Measurements from ENCODE around the gene ACCS.

The ACCS gene

DNA sequence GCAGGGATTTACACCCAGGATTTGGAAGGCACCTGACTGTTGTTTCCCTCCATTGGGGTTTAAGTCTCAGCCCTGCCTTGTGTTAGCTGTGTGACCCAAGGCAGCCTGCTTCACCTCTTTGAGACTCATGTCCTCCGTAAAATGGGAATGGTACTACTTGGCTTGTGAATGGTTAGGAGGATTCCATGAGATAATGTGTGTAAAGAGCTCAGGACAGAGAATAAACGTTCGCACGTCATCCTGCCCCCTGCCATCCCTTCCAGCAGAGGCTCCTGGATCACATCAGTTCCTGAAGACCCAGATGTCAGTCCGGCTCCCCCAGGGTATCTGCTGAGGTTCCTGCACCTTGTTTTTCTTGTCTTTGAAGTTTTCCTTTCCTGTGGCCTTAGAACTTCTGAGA is 35.1 kb upstream of the ACCS start:
- TF ChIP-seq, protein P1, sequence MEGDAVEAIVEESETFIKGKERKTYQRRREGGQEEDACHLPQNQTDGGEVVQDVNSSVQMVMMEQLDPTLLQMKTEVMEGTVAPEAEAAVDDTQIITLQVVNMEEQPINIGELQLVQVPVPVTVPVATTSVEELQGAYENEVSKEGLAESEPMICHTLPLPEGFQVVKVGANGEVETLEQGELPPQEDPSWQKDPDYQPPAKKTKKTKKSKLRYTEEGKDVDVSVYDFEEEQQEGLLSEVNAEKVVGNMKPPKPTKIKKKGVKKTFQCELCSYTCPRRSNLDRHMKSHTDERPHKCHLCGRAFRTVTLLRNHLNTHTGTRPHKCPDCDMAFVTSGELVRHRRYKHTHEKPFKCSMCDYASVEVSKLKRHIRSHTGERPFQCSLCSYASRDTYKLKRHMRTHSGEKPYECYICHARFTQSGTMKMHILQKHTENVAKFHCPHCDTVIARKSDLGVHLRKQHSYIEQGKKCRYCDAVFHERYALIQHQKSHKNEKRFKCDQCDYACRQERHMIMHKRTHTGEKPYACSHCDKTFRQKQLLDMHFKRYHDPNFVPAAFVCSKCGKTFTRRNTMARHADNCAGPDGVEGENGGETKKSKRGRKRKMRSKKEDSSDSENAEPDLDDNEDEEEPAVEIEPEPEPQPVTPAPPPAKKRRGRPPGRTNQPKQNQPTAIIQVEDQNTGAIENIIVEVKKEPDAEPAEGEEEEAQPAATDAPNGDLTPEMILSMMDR (IDR thresholded peaks at IDR 0.05; ENCODE audit: control insufficient read depth, insufficient read depth, low read depth, low read length, missing control alignments), result no peak
- H3K4me3 ChIP-seq (ENCODE audit: control insufficient read depth, low read depth, low read length), result no peak overlapping the region
- DNase-seq (ENCODE audit: low read depth), result no peak

DNA sequence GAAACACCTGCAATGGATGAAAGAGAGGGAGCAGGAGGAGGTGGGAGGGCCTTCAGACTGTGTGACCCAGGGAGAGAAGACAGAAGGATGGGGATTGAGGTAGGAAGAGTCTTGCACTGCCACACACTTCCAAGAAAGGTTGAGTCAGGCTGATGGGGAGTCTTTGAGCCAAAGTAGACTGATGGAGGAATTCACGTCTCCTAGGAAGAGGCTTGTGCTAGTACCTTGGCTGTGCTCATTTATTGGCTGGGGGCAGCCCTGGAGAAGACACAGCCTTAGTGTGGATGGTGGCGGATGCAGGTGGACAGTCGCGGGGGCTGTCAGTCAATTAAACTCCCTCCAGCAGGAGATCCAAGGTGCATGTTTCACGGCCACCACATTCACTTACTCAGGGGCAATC is 34.5 kb upstream of the ACCS start:
- TF ChIP-seq, protein P1 (IDR thresholded peaks at IDR 0.05; ENCODE audit: control insufficient read depth, insufficient read depth, low read depth, low read length, missing control alignments), result no peak
- no peak for DNase-seq (ENCODE audit: low read depth)
- H3K4me3 ChIP-seq (ENCODE audit: control insufficient read depth, low read depth, low read length), result no peak overlapping the region

DNA sequence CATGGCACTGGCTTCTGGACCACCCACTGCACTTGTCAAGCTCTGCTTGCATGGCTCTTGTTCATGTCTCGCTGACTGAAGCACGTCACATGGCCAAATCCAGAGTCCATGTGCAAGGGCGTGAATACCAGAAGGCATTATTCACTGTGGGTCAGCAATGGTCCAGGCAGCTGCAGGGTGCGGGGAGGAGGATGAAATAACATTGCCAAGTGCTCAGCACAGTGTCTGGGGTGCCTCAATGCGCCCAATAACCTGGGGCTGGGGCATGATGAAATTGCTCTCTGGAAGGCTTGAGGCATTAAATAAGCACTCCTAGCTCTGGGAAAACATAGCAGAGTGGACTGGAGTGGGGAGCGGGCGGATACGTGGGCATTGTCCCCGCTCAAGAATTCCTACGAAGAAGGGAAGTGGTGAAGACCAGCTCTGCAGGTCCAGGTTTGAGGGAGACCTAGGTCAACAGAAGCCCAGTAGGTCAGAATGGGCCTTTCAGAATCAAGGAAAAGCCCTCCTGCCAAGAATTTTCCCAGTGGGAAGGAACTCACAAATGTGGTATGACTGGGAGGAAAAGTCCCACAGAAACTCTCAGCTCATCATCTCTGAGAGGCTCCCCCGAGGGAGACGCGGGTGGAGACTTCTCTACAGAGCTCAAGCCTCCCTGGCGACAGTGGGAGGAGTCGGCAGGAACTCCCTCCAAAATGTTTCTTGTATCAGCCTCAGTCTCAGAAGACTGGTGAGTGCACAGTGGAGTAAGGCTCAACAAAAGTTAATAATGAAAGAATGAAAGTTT is 33.6 kb upstream of the ACCS start:
- DNase-seq (ENCODE audit: low read depth), result peak; percentile 55
- TF ChIP-seq, protein P1 (IDR thresholded peaks at IDR 0.05; ENCODE audit: control insufficient read depth, insufficient read depth, low read depth, low read length, missing control alignments), result no peak
- no peak overlapping the region for H3K4me3 ChIP-seq (ENCODE audit: control insufficient read depth, low read depth, low read length)

DNA sequence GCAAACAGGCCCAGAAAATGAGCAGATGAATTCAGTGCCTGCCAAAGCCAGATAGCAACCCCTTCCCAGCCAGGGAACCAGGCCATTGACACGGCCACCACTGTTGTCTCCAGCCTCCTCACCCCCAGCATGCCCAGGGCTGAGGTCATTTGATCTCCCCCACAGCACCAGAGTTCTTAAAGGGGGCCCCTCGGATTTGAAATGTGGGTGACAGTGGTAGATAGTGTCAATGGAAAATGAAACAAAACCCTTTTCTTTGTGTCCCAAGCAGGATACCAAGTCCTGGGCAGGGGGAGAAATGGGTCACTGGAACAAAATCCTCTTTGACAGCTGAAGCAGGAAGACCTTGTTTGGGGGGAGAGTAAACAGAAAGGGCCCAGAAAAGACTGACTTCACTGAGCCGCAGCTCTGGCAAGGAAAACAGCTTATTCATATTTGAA is 32.6 kb upstream of the ACCS start:
- TF ChIP-seq, protein P1 (IDR thresholded peaks at IDR 0.05; ENCODE audit: control insufficient read depth, insufficient read depth, low read depth, low read length, missing control alignments), result no peak
- H3K4me3 ChIP-seq (ENCODE audit: control insufficient read depth, low read depth, low read length), result no peak overlapping the region
- no peak for DNase-seq (ENCODE audit: low read depth)

DNA sequence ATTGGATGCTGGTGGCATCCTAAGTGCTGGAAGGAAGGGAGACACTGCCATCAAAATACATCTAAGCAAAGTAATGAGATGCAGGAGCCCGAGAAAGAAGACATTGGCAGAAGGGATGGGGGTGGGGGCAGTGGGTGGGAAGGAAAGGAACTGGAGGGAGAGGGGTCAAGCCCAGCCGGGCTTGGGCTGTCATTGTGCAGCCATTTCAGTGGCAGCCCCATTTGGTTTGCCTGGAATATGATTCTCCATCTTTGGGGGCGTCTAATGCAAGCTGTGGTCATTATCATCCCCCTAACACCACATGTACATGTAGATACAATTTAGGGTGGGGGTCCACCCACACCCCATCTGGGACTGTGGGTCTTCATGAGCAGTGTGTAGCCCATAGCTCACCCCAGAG is 32.2 kb upstream of the ACCS start:
- TF ChIP-seq, protein P1 (IDR thresholded peaks at IDR 0.05; ENCODE audit: control insufficient read depth, insufficient read depth, low read depth, low read length, missing control alignments), result no peak
- H3K4me3 ChIP-seq (ENCODE audit: control insufficient read depth, low read depth, low read length), result no peak overlapping the region
- no peak for DNase-seq (ENCODE audit: low read depth)

DNA sequence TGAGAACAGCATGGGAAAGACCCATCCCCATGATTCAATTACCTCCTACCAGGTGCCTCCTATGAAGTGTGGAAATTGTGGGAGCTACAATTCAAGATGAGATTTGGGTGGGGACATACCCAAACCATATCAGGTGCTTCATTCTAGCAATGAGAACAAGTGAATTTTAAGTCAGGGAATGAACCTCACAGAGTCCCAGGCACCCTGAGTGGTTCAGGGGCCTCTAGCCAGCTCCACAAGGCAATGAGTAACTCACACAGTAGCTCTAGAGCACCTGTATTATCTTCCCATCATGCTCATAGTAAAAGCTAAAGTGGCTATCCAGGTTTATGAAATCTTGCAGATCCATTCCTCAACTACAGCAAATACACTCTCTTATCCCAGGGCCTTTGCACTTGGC is 31.4 kb upstream of the ACCS start:
- H3K4me3 ChIP-seq (ENCODE audit: control insufficient read depth, low read depth, low read length), result no peak overlapping the region
- DNase-seq (ENCODE audit: low read depth), result no peak
- TF ChIP-seq, protein P1 (IDR thresholded peaks at IDR 0.05; ENCODE audit: control insufficient read depth, insufficient read depth, low read depth, low read length, missing control alignments), result no peak
